AG04450 (cell line): ENCODE data around the gene GNPAT. TPM values are rescaled to one million over a fixed set of nuclear protein-coding genes. Genes with fewer than 3 reads are reported as not detected.

Experiments used
- CTCF ChIA-PET: fragments of 300-600, 350-600 bp; formaldehyde crosslinking; extraction: SDS; loops from one replicate; lab custom pipeline; 2022; ENCODE audit warnings: antibody characterized with exemption, inconsistent platforms; lab: Charles Lee
- POLR2A ChIA-PET: fragments of 350-600 bp; formaldehyde crosslinking; extraction: SDS; loops from one replicate; lab custom pipeline; 2021; ENCODE audit warnings: antibody characterized with exemption, inconsistent platforms; lab: Yijun Ruan, JAX
- DNase-seq: peaks from one replicate; pipeline ENCODE4 v3.0.0-alpha.2; 2011; ENCODE audit warnings: low read depth, low spot score
- H3K27ac ChIP-seq: one replicate; pipeline ENCODE4 v1.5.1; 2012; ENCODE audit warnings: low read depth, low read length, control low read depth
- H3K27me3 ChIP-seq: one replicate; pipeline ENCODE4 v1.6.0; 2012; ENCODE audit warnings: low read length; ENCODE audit not compliant: control insufficient read depth, insufficient read depth
- H3K4me3 ChIP-seq: 2 replicates; pipeline ENCODE4 v1.5.1; 2011; ENCODE audit warnings: mild to moderate bottlenecking, low read depth, low read length, control low read depth
- H3K9me3 ChIP-seq: 2 replicates; pipeline ENCODE4 v1.5.1; 2012; ENCODE audit warnings: low read length; ENCODE audit not compliant: control insufficient read depth, insufficient read depth
- polyA plus RNA-seq: library from polyadenylated mRNA; depleted of rRNA; stranded (reverse); fragments of >200 nt; gene quantifications from 2 replicates; pipeline ENCODE4 v1.2.3, GENCODE V29; 2011
- TF ChIP-seq, protein P1 (sequence below): IDR thresholded peaks from 2 replicates; pipeline ENCODE4 v1.5.1; 2011; ENCODE audit warnings: low read depth, low read length, control low read depth, inconsistent platforms

Gene GNPAT
- polyA plus RNA-seq, 1 experiment, result 56.1 TPM

DNA sequence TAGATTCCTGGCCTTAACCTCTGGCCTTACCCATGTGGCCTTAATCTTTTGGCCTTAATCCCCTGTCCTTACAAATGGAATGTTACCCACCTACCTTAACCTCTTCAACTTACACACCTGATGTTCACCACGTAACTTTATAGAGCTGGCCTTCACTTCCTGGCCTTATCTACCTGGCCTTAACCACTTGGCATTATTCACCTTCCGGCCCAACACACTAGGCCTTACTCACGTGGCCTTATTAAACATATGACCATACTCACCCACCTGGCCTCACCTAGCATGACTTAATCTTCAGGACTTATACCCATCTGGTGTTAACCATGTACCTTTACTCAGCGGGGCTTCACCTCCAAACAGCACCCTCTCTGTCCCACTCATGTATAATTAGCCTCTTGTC, 54.9 kb downstream of the GNPAT start:
- H3K27ac ChIP-seq, result no peak overlapping the region
- H3K27me3 ChIP-seq, result no peaks in the 10 kb centered on the region
- DNase-seq, result no peak
- no peaks in the 10 kb centered on the region for H3K9me3 ChIP-seq
- CTCF ChIA-PET, result no interaction called here
- TF ChIP-seq, protein P1, sequence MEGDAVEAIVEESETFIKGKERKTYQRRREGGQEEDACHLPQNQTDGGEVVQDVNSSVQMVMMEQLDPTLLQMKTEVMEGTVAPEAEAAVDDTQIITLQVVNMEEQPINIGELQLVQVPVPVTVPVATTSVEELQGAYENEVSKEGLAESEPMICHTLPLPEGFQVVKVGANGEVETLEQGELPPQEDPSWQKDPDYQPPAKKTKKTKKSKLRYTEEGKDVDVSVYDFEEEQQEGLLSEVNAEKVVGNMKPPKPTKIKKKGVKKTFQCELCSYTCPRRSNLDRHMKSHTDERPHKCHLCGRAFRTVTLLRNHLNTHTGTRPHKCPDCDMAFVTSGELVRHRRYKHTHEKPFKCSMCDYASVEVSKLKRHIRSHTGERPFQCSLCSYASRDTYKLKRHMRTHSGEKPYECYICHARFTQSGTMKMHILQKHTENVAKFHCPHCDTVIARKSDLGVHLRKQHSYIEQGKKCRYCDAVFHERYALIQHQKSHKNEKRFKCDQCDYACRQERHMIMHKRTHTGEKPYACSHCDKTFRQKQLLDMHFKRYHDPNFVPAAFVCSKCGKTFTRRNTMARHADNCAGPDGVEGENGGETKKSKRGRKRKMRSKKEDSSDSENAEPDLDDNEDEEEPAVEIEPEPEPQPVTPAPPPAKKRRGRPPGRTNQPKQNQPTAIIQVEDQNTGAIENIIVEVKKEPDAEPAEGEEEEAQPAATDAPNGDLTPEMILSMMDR, result no peak
- POLR2A ChIA-PET, result no interaction called here
- H3K4me3 ChIP-seq, result no peak overlapping the region

DNA sequence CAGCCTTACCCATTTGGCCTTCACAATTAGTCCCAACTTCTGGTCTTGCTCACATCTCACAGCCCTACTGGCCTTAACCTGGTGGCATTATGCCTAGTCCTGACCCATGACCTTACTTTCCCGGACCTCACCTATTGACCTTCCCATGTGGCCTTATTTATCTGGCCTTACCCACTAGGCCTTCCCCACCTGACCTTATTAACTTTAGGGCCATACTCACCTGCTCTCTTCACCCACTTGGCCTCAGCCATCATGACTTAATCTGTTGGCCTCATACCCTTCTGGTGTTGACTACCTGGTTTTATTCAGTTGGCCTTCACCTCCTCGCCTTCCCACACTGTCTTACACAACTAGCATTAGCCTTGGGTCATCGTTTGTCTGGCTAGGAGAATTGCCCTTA, 61.0 kb downstream of the GNPAT start:
- Histone ChIP-seq H3K4me3 (no peak overlapping the region), H3K27ac (no peak overlapping the region), H3K9me3 (no peaks in the 10 kb centered on the region), H3K27me3 (peaks cover 2% of the 10 kb centered on the region)
- TF ChIP-seq, protein P1, result no peak
- CTCF ChIA-PET, result no interaction called here
- POLR2A ChIA-PET, result no interaction called here
- DNase-seq, result no peak

DNA sequence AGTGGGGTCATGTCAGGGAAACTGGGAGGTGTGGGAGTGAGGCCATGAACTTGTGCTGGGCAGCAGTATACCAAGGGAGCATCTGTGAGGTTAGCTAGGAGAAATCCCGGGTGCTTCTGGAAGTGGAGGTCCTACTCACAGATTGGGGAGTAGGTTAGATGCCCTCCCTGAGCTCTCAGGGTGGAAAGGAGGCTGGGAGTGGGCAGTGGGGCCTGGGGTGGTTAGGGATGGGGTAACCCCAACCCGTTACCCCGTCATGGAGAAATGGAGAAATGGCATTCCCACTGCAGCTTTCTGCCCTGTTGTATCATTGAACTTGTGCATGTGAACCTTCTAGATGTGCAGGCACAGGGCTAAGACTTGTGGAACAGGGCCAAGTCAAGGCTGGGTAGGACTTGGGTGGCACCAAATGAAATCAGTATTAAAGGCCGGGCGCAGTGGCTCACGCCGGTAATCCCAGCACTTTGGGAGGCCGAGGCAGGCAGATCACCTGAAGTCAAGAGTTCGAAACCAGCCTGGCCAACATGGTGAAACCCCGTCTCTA, 69.5 kb downstream of the GNPAT start:
- peaks cover 2% of the 10 kb centered on the region for H3K27me3 ChIP-seq
- no peak for DNase-seq
- ChIA-PET CTCF (no interaction called here), POLR2A (no interaction called here)
- no peaks in the 10 kb centered on the region for H3K9me3 ChIP-seq
- no peak overlapping the region for H3K27ac ChIP-seq
- H3K4me3 ChIP-seq, result no peak overlapping the region
- TF ChIP-seq, protein P1, result no peak

DNA sequence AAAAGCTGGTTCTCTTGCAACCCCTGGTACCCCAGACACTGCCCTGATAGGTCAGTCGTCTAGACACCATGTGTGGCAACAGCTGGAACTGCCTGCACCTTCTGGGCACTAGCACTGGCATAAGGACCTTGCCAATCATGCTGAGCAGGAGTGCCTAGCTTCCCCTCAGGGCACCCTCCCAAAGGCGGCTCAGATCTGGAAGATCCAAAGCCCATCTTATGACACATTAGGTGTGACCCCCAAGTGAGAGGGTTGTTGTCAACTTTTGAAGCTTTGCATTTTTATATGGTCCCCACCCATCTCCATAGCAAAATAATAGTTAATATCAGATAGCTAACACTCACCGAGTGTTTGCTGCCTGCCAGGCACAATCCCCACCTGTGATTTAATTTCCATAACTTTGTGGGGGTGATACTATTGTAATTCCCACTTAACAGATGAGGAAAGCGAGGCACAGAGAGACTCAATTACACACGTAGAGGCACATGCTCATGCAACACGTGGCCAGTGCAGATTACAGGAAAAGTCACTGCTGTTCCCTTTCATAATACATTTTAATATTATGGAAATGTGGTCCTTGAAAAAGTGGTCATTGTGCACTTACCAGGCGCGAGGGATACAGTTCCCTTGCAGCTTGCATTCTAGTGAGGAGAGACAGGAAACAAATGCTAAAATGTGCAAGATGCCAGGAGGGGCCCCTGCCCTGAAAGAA, 70.9 kb downstream of the GNPAT start:
- TF ChIP-seq, protein P1, result no peak
- POLR2A ChIA-PET, result no interaction called here
- CTCF ChIA-PET, result no interaction called here

DNA sequence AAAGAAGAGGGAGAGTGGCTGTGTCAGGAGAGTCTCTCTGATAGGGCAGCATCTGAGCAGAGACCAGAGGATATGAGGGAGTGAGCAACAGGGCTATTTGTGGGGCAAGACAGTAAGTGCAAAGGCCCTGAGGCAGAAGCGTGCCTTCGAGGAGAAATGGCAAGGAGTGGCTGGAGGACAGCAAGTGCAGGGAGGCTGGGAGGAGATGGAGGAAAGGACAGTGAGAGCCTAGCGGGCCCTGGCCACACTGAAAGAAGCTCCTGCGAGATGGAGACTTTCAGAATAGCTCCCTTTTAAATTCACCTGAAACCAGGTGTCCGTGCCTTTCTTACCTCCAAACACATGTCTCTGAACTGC, 71.4 kb downstream of the GNPAT start:
- TF ChIP-seq, protein P1, result no peak
- CTCF ChIA-PET, result no interaction called here
- Histone ChIP-seq H3K27me3 (no peaks in the 10 kb centered on the region), H3K4me3 (no peak overlapping the region), H3K27ac (no peak overlapping the region), H3K9me3 (peaks cover 4% of the 10 kb centered on the region; the same call in 1 of the 2 replicates)
- POLR2A ChIA-PET, result no interaction called here
- DNase-seq, result no peak

More for the DNA sequence above, 70.9 kb downstream of the GNPAT start:
- Histone ChIP-seq H3K4me3 (no peak overlapping the region), H3K9me3 (no peaks in the 10 kb centered on the region; the same call in 1 of the 2 replicates), H3K27ac (no peak overlapping the region), H3K27me3 (no peaks in the 10 kb centered on the region)
- no peak for DNase-seq
